Stimulated activated naive CD8-positive, alpha-beta T cell treated with anti-CD3 and anti-CD28 coated beads, Interleukin-15, Interleukin-2, amounts not matched to agents 100 ng/mL and 50 ng/mL, for 24 hours (primary cell): ENCODE measurements around the gene PSMA7.

Source experiments
- H3K27ac Mint-ChIP-seq: one replicate; pipeline ENCODE4 v1.8.0; 2021; ENCODE audit warnings: mild to moderate bottlenecking, mixed read lengths
- H3K27me3 Mint-ChIP-seq: one replicate; pipeline ENCODE4 v1.8.0; 2021; ENCODE audit warnings: mixed read lengths
- H3K36me3 Mint-ChIP-seq: one replicate; pipeline ENCODE4 v1.8.0; 2021; ENCODE audit warnings: low read depth, mixed read lengths
- H3K4me1 Mint-ChIP-seq: one replicate; pipeline ENCODE4 v1.8.0; 2021; ENCODE audit warnings: low read depth, mixed read lengths
- H3K4me3 Mint-ChIP-seq: one replicate; pipeline ENCODE4 v1.8.0; 2021; ENCODE audit warnings: mild to moderate bottlenecking, mixed read lengths
- H3K9me3 Mint-ChIP-seq: one replicate; pipeline ENCODE4 v1.8.0; 2021; ENCODE audit warnings: mixed read lengths

Gene PSMA7

DNA sequence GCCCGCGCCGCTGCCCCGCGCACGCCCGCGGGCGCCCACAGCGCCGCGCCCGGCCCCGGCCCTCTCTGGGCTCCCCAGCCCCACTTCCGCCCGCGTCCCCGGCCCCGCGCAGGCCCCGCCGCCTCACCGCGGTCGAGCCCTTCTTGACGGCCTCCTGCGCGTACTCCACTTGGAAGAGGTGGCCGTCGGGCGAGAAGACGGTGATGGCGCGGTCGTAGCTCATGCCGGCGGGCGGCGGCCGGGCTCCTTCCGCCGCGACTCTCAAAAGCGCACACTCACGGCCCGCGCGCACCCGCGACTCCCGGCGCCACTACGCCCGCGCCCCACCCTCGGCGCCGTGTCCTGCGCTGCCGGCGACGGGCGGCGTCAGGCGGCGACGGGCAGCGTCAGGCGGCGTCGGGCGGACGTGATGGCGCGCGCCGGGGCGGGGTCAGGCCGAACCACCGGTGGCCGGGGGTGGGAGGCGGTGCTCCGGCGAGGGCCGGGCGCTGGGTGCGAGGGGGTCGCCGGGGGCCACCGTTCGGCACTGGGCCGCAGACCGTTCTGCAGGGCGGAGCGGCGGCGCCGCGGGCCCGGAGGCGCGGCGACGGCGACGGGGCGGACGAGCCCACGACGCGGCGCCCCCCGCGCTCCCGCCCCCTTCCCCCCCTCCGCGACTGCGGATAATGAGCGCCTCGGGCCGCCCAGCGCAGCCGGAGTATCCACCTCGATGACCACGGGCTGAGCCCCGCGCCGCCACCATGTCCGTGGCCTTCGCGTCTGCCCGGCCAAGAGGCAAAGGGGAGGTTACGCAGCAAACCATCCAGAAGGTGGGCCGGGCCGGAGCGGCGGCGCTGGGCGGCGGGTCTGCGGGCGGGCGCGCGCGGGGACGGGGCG is at the start of gene PSMA7, which contains the start of gene SS18L1:
Gene PSMA7 (minus strand): TSS at position 314 of the 876 bp plus-strand sequence. CDS start 91 bp downstream, at position 223.
Gene SS18L1 (plus strand): TSS at position 689 of the 876 bp plus-strand sequence. CDS start 52 bp downstream, at position 741.
- peak within 1 kb of the TSS; percentile 93 for H3K4me3 Mint-ChIP-seq
- H3K9me3 Mint-ChIP-seq: no peaks in the 10 kb centered on the region
- H3K27ac Mint-ChIP-seq: peak within 1 kb of the TSS; percentile 96
- H3K4me1 Mint-ChIP-seq: peaks cover 51% of the 10 kb centered on the region
- peaks cover 49% of the 10 kb centered on the region for H3K36me3 Mint-ChIP-seq
- no peaks in the 10 kb centered on the region for H3K27me3 Mint-ChIP-seq

DNA sequence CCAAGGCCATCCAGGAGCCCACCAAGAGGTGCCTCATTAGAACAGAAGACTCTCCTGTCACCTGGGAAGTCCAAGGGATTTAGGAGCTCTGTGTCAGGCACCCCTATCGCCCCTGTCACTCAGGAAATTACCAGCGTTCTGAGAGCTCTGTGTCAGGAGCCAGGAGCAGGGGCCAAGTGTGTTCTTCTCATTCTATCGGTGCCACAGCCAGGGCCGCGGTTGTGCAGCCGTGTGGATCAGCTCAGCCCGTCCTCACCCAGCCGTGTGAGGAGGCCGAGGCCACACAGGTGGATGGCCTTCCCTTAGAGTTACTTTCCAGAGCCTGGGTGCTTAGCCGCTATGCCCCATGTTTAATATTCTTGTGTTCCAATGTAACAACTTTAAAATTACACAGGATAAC is 49.4 kb upstream of the PSMA7 start:
- Mint-ChIP-seq H3K4me1 (peaks cover 5% of the 10 kb centered on the region), H3K9me3 (no peaks in the 10 kb centered on the region), H3K36me3 (peaks cover 22% of the 10 kb centered on the region), H3K27ac (no peak overlapping the region), H3K27me3 (no peaks in the 10 kb centered on the region), H3K4me3 (no peak overlapping the region)

- H3K9me3 Mint-ChIP-seq: no peaks in the 10 kb centered on the region
- H3K27ac Mint-ChIP-seq: no peak overlapping the region
- no peak overlapping the region for H3K4me3 Mint-ChIP-seq
- no peaks in the 10 kb centered on the region for H3K27me3 Mint-ChIP-seq
- peaks cover 22% of the 10 kb centered on the region for H3K36me3 Mint-ChIP-seq
- peaks cover 12% of the 10 kb centered on the region for H3K4me1 Mint-ChIP-seq
These were observed 48.8 kb upstream of the PSMA7 start for GRCh38 chr20:62191781-62192559.

GRCh38 chr20:62190639-62191411 is 47.6 kb upstream of the PSMA7 start:
- H3K27ac Mint-ChIP-seq: no peak overlapping the region
- H3K27me3 Mint-ChIP-seq: no peaks in the 10 kb centered on the region
- H3K36me3 Mint-ChIP-seq: peaks cover 23% of the 10 kb centered on the region

DNA sequence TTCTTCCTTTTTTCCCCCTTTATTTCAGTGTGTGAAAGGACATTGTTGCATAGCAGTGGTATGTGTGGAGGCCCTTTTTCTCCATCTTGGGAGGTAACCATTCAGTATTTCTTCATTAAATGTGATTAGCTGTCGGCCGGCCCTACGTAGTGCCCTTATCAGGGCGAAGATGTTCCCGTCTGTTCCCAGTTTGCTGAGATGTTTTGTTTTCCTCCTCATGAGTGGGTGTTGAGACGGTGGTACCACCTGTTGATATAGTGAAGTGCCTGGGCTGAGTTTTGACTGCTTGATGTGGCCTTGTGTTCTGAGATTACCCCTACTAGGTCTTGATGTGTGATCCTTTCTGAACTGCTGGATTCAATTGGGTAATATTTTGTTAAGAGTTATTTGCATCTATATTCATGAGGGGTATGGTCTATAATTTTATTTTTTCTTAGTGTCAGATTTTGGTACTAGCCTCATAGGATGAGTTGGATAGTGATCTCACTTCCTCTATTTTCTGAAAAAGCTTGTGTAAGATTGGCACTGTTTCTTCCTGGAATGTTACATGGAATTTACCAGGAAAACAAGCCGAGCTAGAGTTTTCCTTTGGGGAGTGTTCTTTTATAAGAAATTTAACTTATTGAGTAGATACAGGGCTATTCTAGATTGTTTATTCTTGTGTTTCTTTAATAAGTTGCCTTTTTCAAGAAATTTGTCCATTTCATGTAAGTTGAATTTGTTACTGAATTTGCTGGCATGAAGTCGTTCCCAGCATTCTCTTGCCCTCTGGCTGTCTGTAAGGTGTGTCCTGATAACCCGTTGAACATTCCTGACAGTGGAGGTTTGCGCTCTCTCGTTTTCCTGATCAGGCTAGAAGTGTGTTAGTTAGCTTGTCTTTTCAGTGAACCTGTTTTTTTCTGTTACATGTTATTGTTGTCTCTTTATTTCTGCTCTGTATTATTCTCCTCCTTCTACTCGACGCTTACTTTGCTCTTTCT is 44.0 kb upstream of the PSMA7 start:
- no peak overlapping the region for H3K4me3 Mint-ChIP-seq
- H3K27ac Mint-ChIP-seq: no peak overlapping the region
- H3K4me1 Mint-ChIP-seq: peaks cover 28% of the 10 kb centered on the region
- peaks cover 10% of the 10 kb centered on the region for H3K36me3 Mint-ChIP-seq
- H3K27me3 Mint-ChIP-seq: no peaks in the 10 kb centered on the region
- no peaks in the 10 kb centered on the region for H3K9me3 Mint-ChIP-seq

More at GRCh38 chr20:62190639-62191411, 47.6 kb upstream of the PSMA7 start:
- Mint-ChIP-seq H3K4me1 (peaks cover 16% of the 10 kb centered on the region), H3K4me3 (no peak overlapping the region), H3K9me3 (no peaks in the 10 kb centered on the region)

- H3K27ac Mint-ChIP-seq: no peak overlapping the region
- no peak overlapping the region for H3K4me3 Mint-ChIP-seq
- no peaks in the 10 kb centered on the region for H3K27me3 Mint-ChIP-seq
- H3K9me3 Mint-ChIP-seq: no peaks in the 10 kb centered on the region
- peaks cover 15% of the 10 kb centered on the region for H3K36me3 Mint-ChIP-seq
- H3K4me1 Mint-ChIP-seq: peaks cover 35% of the 10 kb centered on the region
These were observed 42.9 kb upstream of the PSMA7 start for GRCh38 chr20:62186096-62186426.

DNA sequence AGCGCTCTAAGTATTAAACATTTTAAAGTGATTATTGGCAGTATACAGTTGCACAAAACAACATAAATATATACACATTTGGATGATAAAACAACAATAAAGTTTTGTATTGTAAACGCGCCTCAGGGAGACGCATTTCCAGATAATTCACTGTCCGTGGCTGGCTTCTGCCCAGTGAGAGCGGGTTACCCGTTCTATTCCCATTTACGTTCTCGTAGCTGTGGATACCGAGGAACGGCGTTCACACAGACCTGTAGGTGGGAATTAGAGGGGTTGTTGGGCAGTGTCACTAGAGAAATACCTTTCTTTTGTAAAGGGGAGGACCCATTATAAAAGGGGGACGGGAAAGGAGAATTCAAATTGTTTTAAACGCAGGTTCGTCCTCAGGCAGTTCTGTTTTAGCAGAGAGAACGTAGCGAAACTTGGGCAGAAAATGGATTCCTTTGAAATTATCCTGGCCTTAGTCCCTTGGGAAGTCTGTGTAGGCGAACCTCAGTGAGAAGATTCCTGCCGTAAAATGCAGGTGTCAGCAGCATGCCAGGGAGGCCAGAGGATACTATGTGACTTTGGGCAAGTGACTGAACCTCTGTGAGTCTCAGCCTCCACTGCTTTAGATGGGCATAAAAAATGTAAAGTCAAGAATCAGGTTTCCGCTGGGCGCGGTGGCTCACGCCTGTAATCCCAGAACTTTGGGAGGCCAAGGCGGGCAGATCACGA is 40.4 kb upstream of the PSMA7 start:
- Mint-ChIP-seq H3K27me3 (no peaks in the 10 kb centered on the region), H3K4me1 (peaks cover 35% of the 10 kb centered on the region), H3K9me3 (no peaks in the 10 kb centered on the region), H3K4me3 (peak overlapping the region; percentile 90), H3K36me3 (peaks cover 15% of the 10 kb centered on the region), H3K27ac (peak overlapping the region; percentile 92)

GRCh38 chr20:62182469-62183425 is 39.6 kb upstream of the PSMA7 start, which contains the start of gene MTG2:
MTG2 (plus strand) TSS chr20:62183028; CDS start chr20:62193421, 10,393 bp downstream.
- Mint-ChIP-seq H3K27me3 (no peaks in the 10 kb centered on the region), H3K36me3 (peaks cover 15% of the 10 kb centered on the region), H3K4me1 (peaks cover 34% of the 10 kb centered on the region), H3K4me3 (peak within 1 kb of the TSS; percentile 90), H3K9me3 (no peaks in the 10 kb centered on the region), H3K27ac (peak within 1 kb of the TSS; percentile 92)

DNA sequence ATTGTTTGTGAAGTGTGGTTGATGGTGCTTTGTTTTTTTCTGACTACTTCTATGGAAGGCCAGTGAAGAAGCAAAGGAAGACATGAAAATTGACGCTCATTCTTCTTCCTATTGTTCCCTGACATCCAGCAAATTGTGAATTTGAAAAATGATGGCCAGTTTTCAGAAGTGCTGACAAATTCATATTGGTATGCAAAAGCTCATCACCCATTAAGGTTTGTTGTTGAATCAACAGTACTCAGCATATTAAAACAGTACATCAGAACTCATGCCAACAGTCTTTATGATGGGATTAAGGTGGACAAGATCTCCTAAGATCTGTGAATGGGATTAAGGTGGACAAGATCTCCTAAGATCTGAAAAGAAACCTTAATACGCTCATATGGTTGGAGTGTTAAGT is 38.6 kb upstream of the PSMA7 start:
- Mint-ChIP-seq H3K4me1 (peaks cover 25% of the 10 kb centered on the region), H3K36me3 (peaks cover 15% of the 10 kb centered on the region), H3K4me3 (peak overlapping the region; percentile 90), H3K27me3 (no peaks in the 10 kb centered on the region), H3K27ac (peak overlapping the region; percentile 92), H3K9me3 (no peaks in the 10 kb centered on the region)

GRCh38 chr20:62179162-62179504 is 35.9 kb upstream of the PSMA7 start:
- Mint-ChIP-seq H3K27ac (no peak overlapping the region), H3K36me3 (peaks cover 22% of the 10 kb centered on the region), H3K4me1 (peaks cover 16% of the 10 kb centered on the region), H3K27me3 (no peaks in the 10 kb centered on the region), H3K4me3 (no peak overlapping the region), H3K9me3 (no peaks in the 10 kb centered on the region)

DNA sequence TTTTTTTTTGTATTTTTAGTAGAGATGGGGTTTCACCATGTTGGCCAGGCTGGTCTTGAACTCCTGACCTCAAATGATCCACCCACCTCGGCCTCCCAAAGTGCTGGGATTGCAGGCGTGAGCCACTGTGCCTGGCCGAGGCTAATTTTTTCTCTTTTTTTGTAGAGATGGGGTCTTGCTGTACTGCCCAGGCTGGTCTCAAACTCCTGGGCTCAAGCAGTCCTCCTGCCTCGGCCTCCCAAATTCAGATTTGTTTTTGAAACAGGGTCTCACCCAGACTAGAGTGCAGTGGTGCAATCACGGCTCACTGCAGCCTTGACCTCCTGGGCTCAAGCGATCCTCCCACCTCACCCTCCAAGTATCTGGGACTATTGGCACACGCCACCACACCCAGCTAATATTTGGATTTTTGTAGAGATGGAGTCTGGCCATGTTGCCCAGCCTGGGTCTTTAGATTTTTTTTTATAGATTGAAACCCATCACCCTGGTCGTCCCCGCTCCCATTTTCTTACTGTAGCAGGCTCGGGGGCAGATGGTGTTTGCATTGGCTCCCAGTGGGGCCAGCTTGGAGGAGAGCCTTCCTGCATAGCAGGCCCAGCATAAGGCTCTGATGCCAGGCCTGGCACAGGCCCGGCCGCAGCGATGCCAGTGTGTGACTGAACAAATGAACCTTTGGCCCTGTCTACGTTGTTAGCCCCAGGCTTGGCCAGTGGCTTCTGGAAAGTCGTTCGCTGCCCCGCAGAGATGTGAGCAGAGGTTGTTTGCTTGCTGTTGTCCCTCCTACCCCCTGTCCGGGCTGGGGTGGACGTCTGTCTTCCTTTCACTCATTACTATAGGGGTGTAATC is 35.3 kb upstream of the PSMA7 start:
- no peak overlapping the region for H3K4me3 Mint-ChIP-seq
- peaks cover 24% of the 10 kb centered on the region for H3K36me3 Mint-ChIP-seq
- H3K27ac Mint-ChIP-seq: no peak overlapping the region
- H3K27me3 Mint-ChIP-seq: no peaks in the 10 kb centered on the region
- H3K4me1 Mint-ChIP-seq: peaks cover 11% of the 10 kb centered on the region
- no peaks in the 10 kb centered on the region for H3K9me3 Mint-ChIP-seq

GRCh38 chr20:62177307-62177706 is 34.1 kb upstream of the PSMA7 start:
- Mint-ChIP-seq H3K4me3 (no peak overlapping the region), H3K9me3 (no peaks in the 10 kb centered on the region), H3K4me1 (peaks cover 8% of the 10 kb centered on the region), H3K27ac (no peak overlapping the region), H3K36me3 (peaks cover 26% of the 10 kb centered on the region), H3K27me3 (no peaks in the 10 kb centered on the region)
